ENCODE results near the gene TUBAL3. TPM values are rescaled to one million over a fixed set of nuclear protein-coding genes. Genes with fewer than 3 reads are reported as not detected.
A peak's percentile ranks its signal among the peaks of the same experiment; 100 is the strongest.

Gene TUBAL3
- total RNA-seq, 1 experiment from 2014 or later, result 0.98 TPM

DNA sequence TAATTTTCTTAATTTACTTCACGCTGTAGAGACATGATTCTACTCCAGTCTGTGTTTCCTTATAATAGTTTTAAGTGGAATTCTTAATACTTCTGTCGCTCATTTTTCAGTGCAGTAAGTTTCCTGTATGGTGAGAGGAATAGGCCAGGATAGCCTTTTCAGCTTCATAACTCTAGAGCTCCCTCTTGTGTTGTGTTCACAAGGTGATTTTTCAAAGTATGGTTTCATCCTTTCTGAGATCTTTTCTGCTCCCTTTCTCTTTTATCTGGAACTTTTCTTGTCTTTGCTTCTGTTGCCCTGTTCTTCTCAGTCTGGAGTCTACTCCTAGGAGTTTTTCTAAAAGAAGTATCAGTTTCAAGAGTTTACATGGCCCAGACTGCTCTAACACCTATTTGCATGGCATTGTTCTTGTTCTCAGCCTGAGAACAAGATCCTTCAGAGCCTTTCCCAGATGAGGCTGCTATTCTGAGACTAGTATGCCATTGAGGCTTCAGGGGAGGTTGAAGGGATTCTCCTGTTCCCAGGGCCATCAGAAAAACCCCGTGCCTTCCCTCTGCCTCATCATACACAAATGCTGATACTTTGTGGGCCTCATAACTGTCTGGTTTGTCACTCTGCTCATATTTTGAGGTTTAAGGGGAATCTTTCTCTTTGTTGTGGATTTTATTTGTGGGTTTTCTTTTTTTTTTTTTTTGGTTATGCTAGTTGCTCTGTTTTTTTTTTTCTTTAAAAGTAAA lies 29.6 kb upstream of the TUBAL3 start:
- Histone ChIP-seq H3K9me3 (ENCODE audit: control insufficient read depth in 1 of 2, insufficient read depth in 1 of 2, low read depth in 1 of 2, low read length in 2 of 2) (peaks cover 0 to 3% of the 10 kb centered on the region in 2 experiments; a peak in 1 of 4 replicates), H3K4me3 (replicated peaks in 1 of 2; ENCODE audit: low read depth in 1 of 2, low read length in 2 of 2) (no peak overlapping the region), H3K9me2 (ENCODE audit: insufficient read depth) (no peaks in the 10 kb centered on the region), H3K4me2 (ENCODE audit: low read length) (no peak overlapping the region), H2AFZ (ENCODE audit: low read depth, low read length, poor library complexity, severe bottlenecking) (no peak overlapping the region), H3K9ac (ENCODE audit: low read length) (no peak overlapping the region), H3K27ac (ENCODE audit: low read depth, low read length) (no peak overlapping the region), H3K4me1 (ENCODE audit: control insufficient read depth in 1 of 2, insufficient read depth in 2 of 2, low read length in 2 of 2) (no peaks in the 10 kb centered on the region), H4K20me1 (ENCODE audit: insufficient read depth) (0 out of 2 replicates have a peak, but pooled peaks cover 6% of the 10 kb centered on the region), H3K27me3 (ENCODE audit: insufficient read depth, low read length) (no peaks in the 10 kb centered on the region), H3K79me2 (ENCODE audit: insufficient read depth, low read length) (peaks cover 59% of the 10 kb centered on the region), H3K36me3 (ENCODE audit: control insufficient read depth in 1 of 2, insufficient read depth in 2 of 2, low read length in 2 of 2) (peaks cover 7 to 26% of the 10 kb centered on the region in 2 experiments)
- ChIA-PET POLR2A (interaction anchor here (0.7 kb wide), 1 partner anchor 12 kb away, joined by 3 read pairs; no protein-coding TSS in a partner anchor), RAD21 (ENCODE audit: low non-redundant PET in 1 of 2, low total read pairs in 2 of 2, uncharacterized antibody in 2 of 2, unreplicated experiment in 2 of 2) (interaction anchor here (0.9 to 1.2 kb wide), 3 partner anchors 189 to 585 kb away, joined by 3 read pairs; no protein-coding TSS in a partner anchor), CTCF (interaction anchor here (0.7 to 4.1 kb wide), 14 partner anchors 8 to 619 kb away, joined by 3 to 28 read pairs (median 4); no protein-coding TSS in a partner anchor)
- TF ChIP-seq, protein P1, sequence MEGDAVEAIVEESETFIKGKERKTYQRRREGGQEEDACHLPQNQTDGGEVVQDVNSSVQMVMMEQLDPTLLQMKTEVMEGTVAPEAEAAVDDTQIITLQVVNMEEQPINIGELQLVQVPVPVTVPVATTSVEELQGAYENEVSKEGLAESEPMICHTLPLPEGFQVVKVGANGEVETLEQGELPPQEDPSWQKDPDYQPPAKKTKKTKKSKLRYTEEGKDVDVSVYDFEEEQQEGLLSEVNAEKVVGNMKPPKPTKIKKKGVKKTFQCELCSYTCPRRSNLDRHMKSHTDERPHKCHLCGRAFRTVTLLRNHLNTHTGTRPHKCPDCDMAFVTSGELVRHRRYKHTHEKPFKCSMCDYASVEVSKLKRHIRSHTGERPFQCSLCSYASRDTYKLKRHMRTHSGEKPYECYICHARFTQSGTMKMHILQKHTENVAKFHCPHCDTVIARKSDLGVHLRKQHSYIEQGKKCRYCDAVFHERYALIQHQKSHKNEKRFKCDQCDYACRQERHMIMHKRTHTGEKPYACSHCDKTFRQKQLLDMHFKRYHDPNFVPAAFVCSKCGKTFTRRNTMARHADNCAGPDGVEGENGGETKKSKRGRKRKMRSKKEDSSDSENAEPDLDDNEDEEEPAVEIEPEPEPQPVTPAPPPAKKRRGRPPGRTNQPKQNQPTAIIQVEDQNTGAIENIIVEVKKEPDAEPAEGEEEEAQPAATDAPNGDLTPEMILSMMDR (IDR thresholded peaks at IDR 0.05 in 2 of 3, conservative IDR thresholded peaks at IDR 0.05 in 1 of 3; ENCODE audit: borderline replicate concordance in 1 of 3, insufficient read depth in 1 of 3, low read depth in 2 of 3, low read length in 2 of 3), result peak; percentile 57 to 80 (median 69); a peak in 5 of 6 replicates
- peak; percentile 74 for TF ChIP-seq RAD21 (IDR thresholded peaks at IDR 0.05; ENCODE audit: low read depth)
- no peak for TF ChIP-seq SP1 (IDR thresholded peaks at IDR 0.05; ENCODE audit: low read depth)
- TF ChIP-seq, protein P2, sequence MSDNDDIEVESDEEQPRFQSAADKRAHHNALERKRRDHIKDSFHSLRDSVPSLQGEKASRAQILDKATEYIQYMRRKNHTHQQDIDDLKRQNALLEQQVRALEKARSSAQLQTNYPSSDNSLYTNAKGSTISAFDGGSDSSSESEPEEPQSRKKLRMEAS (IDR thresholded peaks at IDR 0.05), result no peak
- no peak for TF ChIP-seq YY1 (IDR thresholded peaks at IDR 0.05; ENCODE audit: extremely low read depth, insufficient replicate concordance, low read depth, low read length)
- TF ChIP-seq, protein P3, sequence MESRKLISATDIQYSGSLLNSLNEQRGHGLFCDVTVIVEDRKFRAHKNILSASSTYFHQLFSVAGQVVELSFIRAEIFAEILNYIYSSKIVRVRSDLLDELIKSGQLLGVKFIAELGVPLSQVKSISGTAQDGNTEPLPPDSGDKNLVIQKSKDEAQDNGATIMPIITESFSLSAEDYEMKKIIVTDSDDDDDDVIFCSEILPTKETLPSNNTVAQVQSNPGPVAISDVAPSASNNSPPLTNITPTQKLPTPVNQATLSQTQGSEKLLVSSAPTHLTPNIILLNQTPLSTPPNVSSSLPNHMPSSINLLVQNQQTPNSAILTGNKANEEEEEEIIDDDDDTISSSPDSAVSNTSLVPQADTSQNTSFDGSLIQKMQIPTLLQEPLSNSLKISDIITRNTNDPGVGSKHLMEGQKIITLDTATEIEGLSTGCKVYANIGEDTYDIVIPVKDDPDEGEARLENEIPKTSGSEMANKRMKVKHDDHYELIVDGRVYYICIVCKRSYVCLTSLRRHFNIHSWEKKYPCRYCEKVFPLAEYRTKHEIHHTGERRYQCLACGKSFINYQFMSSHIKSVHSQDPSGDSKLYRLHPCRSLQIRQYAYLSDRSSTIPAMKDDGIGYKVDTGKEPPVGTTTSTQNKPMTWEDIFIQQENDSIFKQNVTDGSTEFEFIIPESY (IDR thresholded peaks at IDR 0.05; ENCODE audit: extremely low read depth, insufficient replicate concordance, low read length), result no peak
- no peak for TF ChIP-seq POLR2A (IDR thresholded peaks at IDR 0.05; ENCODE audit: borderline replicate concordance, extremely low read depth, insufficient read depth, insufficient read length)
- BruUV-seq (replicated peaks), result no TSS peak
- DNase-seq (ENCODE audit: low read depth, low spot score), result peak; percentile 37
- intact Hi-C loops (cut with micrococcal nuclease), result loop anchor here (1.0 to 2.0 kb wide), 2 partner anchors 585 to 619 kb away; no protein-coding TSS in a partner anchor
- ATAC-seq, result peak; percentile 83

All from HCT116 (cell line).